Urinary bladder (tissue), 4 donors: ENCODE measurements around the gene PRRX1. TPM values are rescaled to one million over a fixed set of nuclear protein-coding genes. Genes with fewer than 3 reads are reported as not detected.

Source experiments
- DNase-seq: peaks from one replicate; pipeline ENCODE4 v3.0.0-alpha.2; 2015; ENCODE audit errors: extremely low spot score
- H3K27ac ChIP-seq: one replicate; pipeline ENCODE4 v1.5.1; 2013; ENCODE audit warnings: low read depth, mild to moderate bottlenecking, moderate library complexity
- H3K36me3 ChIP-seq: one replicate; pipeline ENCODE4 v1.6.1; 2013; ENCODE audit warnings: mild to moderate bottlenecking, moderate library complexity; ENCODE audit not compliant: insufficient read depth
- H3K4me1 ChIP-seq: one replicate; pipeline ENCODE4 v1.6.1; 2013; ENCODE audit warnings: mild to moderate bottlenecking, moderate library complexity; ENCODE audit not compliant: insufficient read depth
- H3K4me3 ChIP-seq: one replicate; pipeline ENCODE4 v1.5.1; 2013; ENCODE audit warnings: low read depth, low read length
- WGBS: extraction: QIAGEN DNeasy Blood & Tissue Kit; methylation state at CpG from one replicate; pipeline ENCODE4 v1.1.7; 2013; 5-methylcytosine and 5-hydroxymethylcytosine counted together
- polyA plus RNA-seq: library from polyadenylated mRNA; stranded (reverse); fragments of 200-250 nt; gene quantifications from one replicate; pipeline ENCODE4 v1.2.3, GENCODE V29; 2013
- total RNA-seq: library from RNA; depleted of rRNA; stranded (reverse); fragments of >200 nt; gene quantifications from one replicate; pipeline ENCODE4 v1.2.3, GENCODE V29; 2014
- donor health status: healthy with polysubstance abuse.
- donor health status: healthy.

PRRX1 gene
- total and polyA plus RNA-seq, 2 donors, result 10.6 to 85.2 TPM

GRCh38 chr1:170765712-170766330, 101.9 kb downstream of the PRRX1 start:
- Histone ChIP-seq H3K27ac (no peak overlapping the region), H3K4me3 (no peak overlapping the region), H3K36me3 (no peaks in the 10 kb centered on the region), H3K4me1 (no peaks in the 10 kb centered on the region)
- DNase-seq, result no peak
- 60% methylated on average over 10 of the region's 10 CpGs for WGBS

- H3K36me3 ChIP-seq, result no peaks in the 10 kb centered on the region
- H3K4me1 ChIP-seq, result no peaks in the 10 kb centered on the region
- H3K4me3 ChIP-seq, result no peak overlapping the region
- DNase-seq, result no peak
- H3K27ac ChIP-seq, result no peak overlapping the region
- WGBS, result 73% methylated on average over 1 of the region's 1 CpG
Measured at GRCh38 chr1:170768929-170769328, 105.0 kb downstream of the PRRX1 start.

GRCh38 chr1:170769691-170770090, 105.8 kb downstream of the PRRX1 start:
- H3K36me3 ChIP-seq, result no peaks in the 10 kb centered on the region
- no peaks in the 10 kb centered on the region for H3K4me1 ChIP-seq
- no peak overlapping the region for H3K27ac ChIP-seq
- DNase-seq, result no peak
- WGBS, result 91% methylated on average over 1 of the region's 1 CpG
- H3K4me3 ChIP-seq, result no peak overlapping the region

- H3K4me1 ChIP-seq, result no peaks in the 10 kb centered on the region
- no peak overlapping the region for H3K27ac ChIP-seq
- no peak for DNase-seq
- H3K4me3 ChIP-seq, result no peak overlapping the region
- H3K36me3 ChIP-seq, result no peaks in the 10 kb centered on the region
Measured at GRCh38 chr1:170770254-170770653, 106.3 kb downstream of the PRRX1 start.

- 82% methylated on average over 3 of the region's 3 CpGs for WGBS
- no peaks in the 10 kb centered on the region for H3K36me3 ChIP-seq
- no peak overlapping the region for H3K4me3 ChIP-seq
- no peaks in the 10 kb centered on the region for H3K4me1 ChIP-seq
- H3K27ac ChIP-seq, result no peak overlapping the region
- DNase-seq, result no peak
Measured at GRCh38 chr1:170776252-170776651, 112.3 kb downstream of the PRRX1 start.

GRCh38 chr1:170776777-170777176, 112.8 kb downstream of the PRRX1 start:
- Histone ChIP-seq H3K4me3 (no peak overlapping the region), H3K4me1 (no peaks in the 10 kb centered on the region), H3K36me3 (no peaks in the 10 kb centered on the region), H3K27ac (no peak overlapping the region)
- 75% methylated on average over 3 of the region's 3 CpGs for WGBS
- DNase-seq, result no peak

Other genes with a start within 250 kb of the PRRX1 start
- 30.5 TPM for gene GORAB, start 132.0 kb upstream of the PRRX1 start, total RNA-seq
- gene GORAB, start 132.0 kb upstream of the PRRX1 start, polyA plus RNA-seq, result 5.9 TPM